ENCODE data around the gene PTPN18.

PTPN18 gene

DNA sequence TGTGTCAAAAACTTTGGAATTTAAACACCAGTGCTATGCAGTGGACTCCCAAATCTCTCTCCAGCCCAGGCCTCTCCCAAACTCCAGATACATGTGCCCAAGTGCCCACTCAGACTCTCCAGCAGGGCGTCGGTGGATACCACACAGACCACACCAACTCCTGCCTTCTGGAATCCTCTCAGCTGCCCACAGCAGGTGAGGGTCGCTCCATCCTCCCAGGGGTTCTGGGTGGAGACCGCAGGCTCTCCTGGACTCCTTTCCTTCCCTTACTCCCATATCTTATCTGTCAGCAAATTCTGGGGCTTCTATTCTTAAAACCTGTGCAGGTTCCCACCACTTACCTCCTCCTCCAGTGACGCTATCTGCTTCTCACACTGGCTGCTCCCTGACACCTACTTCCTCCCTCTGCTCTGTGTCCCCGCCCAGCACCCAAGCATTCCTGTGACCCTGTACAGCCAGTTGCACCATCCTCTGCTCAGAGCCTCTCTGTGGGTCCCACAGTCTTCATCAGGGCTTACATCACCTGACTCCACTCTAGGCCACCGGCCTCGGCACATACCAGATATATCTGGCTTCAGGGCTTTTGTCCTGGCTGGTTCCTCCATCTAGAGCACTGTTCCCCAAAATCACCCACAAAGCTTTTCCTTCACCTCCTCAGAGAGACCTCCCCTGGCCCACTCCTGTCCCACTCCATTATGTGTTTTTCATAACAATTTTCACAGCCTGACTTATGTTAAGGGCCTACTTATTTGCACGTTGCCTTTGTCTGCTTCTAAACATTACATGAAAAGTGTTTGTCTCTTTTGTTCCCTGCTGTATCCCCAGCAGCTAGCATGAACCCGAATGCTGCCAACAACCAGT lies 15.7 kb upstream of the PTPN18 start:
- DNase-seq (ENCODE audit: low spot score), result no peak

DNA sequence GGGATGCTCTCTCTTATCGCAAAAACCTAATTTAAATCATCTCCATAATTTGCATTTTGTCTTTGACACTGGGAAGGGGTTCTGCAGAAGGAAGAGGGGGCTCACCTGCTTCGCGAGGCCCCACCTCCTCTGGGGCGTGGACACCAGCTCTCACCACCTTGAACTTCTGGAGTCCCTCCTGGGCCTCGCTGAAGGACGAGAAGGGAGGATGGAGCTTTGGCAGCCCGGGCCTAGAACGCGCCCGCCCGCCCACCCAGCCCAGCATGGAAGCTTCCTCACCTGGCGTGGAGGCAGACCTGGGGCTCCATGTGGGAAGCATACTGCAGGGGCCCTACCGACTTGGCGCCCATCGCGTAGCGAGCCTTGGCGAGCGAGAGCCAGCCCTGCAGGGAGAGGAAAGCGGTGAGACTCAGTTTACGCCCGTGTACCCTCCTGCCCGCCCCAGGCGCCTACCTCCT lies 14.3 kb upstream of the PTPN18 start:
- no peak for DNase-seq (ENCODE audit: low spot score)

DNA sequence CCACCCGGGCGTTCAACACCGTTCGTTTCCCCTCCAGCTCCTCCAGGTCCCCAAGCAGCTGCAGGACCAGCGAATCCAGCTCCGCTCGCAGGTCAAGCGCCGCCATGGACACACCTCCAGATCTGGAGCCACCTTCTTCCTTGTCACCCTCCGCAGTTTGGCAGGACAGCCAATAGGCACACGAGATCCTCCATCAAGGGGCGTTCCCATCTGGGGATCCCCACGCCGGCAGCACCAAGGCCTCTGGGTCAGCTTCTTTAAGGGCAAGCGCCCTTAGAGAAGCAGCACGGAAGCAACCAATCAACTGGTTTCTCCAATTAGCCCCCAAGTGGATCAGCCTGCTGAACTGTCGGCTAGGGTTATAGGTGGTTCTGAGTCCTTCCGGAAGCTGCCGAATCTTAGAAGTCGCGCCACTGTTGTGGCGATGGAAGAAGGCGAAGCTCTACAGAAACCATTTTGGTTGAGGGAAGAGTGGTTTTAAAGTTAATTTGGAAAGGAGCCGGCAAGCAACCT lies 13.8 kb upstream of the PTPN18 start:
- DNase-seq (ENCODE audit: low spot score), result peak; percentile 92

DNA sequence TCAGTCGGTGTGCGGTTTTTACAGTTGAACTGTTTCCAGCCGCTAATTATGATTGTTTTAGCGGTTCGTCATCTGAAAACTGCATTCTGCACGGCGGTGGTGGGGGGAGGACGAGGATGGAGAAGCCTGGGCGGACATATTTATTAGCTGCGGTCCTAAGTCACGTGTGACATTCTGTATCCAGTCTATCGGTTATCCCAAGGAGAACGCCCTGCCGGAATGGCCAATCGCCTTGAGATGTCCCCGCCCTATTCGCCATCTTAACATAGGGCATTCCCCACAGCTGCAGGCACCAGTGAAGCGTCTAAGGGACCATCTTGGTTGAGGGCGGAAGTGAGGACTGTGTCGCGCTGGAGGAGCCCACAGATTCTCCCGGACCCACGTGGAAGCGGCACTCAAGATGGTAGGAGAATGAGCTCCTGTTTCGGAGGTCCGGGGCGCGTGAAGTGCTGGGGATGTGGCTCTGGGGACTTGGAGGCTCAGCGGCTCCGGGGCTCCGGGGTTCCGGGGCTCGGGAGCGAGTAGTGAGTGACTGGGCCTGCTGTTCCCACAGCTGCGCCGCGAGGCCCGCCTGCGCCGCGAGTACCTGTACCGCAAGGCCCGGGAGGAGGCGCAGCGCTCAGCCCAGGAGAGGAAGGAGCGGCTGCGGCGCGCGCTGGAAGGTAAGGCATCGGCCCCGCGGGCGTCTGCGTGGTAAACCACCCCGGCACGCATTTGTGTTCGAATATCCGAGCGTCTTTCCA lies 13.2 kb upstream of the PTPN18 start, which contains the start of gene IMP4:
TSS of gene IMP4 (plus strand) at position 365 of the 743 bp plus-strand sequence. CDS start at position 401, 36 bp downstream.
- DNase-seq (ENCODE audit: low spot score), result peak; percentile 98

DNA sequence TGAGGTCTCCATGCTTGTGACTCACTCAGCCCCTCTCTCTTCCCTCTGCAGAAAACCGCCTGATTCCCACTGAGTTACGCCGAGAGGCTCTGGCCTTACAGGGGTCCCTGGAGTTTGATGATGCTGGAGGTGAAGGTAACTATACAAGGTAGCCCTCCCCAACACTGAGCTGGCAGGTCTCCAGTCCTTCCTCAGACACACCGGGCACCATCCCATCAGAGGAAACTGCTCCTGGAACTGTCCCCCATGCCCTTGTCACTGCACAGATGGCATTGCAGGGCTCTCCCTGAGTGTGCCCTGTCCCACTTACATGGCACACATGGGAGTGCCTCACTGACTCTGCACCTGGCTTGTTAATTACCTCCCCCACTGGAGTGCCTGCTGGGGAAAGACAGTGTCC lies 11.3 kb upstream of the PTPN18 start:
- DNase-seq (ENCODE audit: low spot score), result no peak

DNA sequence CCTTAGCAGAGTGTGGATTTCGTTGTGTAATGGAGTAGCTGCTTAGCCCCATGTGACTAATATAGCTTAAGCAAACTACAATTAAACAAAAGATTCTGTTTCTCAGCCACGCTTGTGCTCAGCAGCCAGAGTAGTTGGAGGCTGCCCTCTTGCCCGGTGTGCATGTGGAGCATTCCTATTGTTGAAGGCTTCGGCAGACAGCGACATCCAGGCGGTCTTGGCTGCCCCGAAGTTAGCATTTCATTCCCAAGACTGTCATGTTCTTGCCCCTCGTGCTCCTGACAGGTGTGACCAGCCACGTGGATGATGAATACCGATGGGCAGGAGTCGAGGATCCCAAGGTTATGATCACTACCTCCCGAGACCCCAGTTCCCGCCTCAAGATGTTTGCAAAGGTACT lies 10.8 kb upstream of the PTPN18 start:
- no peak for DNase-seq (ENCODE audit: low spot score)

DNA sequence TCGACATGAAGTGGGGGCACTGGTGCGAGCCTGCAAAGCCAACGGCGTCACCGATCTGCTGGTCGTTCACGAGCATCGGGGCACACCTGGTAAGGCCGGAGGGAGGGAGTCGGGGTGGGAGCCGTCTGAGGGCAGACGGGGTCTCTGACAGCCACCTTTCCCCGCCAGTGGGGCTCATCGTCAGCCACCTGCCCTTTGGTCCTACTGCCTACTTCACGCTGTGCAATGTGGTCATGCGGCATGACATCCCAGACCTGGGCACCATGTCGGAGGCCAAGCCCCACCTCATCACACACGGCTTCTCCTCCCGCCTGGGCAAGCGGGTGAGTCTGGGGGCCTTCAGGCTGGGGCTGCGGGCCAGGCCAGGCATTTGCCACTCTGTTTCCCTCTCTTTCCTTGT lies 10.2 kb upstream of the PTPN18 start:
- DNase-seq (ENCODE audit: low spot score), result no peak

DNA sequence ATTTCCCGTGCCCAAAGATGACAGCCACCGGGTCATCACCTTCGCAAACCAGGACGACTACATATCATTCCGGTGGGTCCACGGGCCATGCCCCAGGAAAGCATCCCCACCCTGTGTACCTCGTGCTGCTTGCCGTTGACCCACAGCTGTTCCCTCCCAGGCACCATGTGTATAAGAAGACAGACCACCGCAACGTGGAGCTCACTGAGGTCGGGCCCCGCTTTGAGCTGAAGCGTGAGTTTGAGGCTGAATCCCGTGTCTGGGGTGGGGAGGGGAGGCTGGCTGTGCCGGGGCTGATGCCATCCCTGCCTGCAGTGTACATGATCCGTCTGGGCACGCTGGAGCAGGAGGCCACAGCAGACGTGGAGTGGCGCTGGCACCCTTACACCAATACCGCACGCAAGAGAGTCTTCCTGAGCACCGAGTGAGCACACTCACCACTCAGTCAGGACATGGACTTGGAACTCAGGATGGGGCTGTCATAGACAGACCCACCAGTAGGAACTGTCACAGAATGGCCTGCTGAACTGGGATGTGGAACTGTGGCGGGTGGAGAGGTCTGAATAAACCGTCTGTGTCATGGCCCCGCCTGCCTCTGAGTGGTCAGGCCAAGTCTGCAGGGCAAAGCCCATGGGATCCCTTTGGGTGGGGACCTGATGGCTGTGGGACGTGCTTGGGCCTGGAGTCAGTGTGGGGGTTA lies 9.7 kb upstream of the PTPN18 start:
- DNase-seq (ENCODE audit: low spot score), result no peak

DNA sequence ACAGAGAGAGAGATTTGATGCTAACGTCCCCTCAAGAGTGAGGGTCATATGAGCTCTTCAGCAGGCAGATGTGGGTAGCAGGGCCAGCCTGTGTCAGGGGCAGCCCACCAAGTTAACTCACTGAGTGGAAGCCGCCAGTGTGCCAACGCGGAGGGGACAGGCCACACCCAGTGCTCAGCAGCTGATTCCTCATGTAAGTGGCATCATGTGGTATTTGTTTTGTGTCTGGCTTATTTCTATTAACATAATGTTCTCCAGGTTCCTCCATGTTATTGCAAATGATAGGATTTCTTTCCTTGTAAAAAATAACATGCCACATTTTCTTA lies 9.2 kb upstream of the PTPN18 start:
- DNase-seq (ENCODE audit: low spot score), result no peak

DNA sequence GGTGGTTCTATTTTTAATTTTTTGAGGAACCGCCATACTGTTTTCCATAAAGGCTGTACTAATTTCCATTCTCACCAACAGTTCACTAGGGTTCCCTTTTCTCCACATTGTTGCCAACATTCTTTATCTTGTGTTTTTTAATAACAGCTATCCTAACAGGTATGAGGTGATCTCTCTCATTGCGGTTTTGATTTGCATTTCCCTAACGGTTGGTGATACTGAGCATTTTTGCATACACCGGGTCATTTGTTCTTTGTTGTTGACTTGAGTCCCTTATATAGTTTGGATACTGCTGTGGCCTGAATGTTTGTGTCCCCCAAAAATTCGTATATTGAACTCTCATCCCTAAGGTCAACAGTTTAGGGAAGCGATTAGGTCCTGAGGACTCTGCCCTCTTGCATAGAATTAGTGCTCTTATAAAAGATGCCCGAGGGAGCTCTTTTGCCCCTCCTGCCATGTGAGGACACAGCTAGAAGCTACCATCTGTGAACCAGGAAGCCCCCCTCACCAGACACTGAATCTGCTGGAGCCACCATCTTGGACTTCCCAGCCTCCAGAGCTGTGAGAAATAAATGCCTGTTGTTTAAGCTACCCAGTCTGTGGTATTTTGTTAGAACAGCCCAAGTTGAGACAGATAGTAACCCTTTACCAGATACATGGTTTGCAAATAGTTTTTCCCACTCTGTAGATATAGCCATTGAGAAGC lies 8.5 kb upstream of the PTPN18 start:
- no peak for DNase-seq (ENCODE audit: low spot score)

DNA sequence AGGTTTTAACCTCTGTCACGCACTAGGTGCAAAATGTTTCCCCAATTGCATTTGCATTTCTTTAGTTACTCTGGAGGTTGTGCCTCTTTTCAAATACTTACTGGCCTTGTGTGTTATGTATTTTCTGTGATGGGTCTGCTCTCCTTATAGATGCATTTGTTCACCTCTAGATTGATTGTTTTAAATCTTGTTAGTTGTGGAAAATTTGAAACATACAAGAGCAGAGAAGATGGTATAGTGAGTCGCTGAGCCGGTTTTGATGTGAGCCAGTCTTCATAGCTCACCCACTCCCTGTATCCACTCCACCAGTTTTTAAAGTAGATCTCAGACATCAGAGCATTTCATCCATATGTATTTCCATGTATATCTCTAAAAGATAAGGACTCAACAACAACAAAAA lies 6.7 kb upstream of the PTPN18 start:
- no peak for DNase-seq (ENCODE audit: low spot score)

DNA sequence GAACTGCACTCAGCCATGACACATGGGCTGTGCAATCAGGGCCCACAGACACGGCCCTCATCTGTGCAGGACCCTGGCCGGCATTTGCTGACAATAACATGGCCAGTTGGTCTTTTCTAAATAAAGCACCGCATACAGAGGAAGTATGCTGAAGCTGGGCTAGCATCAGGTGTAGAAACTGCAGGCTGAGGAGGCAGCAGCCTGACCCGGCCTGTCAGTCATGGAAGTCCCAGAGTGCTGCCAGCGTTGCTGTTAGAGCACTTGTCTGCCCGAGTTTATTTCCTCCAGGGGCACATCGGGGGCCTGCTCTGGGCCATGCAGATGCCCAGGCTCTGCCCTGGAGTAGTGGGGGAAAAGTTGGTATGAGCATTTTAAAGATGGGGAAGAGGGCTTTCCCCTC lies 4.1 kb upstream of the PTPN18 start:
- DNase-seq (ENCODE audit: low spot score), result no peak

DNA sequence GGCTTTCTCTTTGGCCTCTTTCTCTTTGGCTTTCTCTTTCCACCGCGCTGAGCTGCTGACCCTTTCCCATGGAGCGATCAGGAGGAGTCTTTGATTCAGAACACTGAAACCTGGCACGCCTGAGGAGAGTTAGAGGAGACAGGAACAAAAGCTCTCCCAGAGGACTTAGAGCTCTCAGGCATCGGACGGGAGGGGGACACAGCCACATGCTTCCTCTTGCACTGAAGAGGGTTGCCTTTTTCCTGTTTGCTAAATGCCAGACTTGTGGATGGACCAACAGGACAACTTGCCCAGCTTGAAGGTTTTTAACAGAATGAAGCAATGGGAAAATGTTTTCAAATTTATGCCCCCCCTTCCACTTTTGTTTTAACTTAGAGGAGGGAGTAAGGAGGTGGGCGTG lies 3.6 kb upstream of the PTPN18 start:
- DNase-seq (ENCODE audit: low spot score), result no peak

DNA sequence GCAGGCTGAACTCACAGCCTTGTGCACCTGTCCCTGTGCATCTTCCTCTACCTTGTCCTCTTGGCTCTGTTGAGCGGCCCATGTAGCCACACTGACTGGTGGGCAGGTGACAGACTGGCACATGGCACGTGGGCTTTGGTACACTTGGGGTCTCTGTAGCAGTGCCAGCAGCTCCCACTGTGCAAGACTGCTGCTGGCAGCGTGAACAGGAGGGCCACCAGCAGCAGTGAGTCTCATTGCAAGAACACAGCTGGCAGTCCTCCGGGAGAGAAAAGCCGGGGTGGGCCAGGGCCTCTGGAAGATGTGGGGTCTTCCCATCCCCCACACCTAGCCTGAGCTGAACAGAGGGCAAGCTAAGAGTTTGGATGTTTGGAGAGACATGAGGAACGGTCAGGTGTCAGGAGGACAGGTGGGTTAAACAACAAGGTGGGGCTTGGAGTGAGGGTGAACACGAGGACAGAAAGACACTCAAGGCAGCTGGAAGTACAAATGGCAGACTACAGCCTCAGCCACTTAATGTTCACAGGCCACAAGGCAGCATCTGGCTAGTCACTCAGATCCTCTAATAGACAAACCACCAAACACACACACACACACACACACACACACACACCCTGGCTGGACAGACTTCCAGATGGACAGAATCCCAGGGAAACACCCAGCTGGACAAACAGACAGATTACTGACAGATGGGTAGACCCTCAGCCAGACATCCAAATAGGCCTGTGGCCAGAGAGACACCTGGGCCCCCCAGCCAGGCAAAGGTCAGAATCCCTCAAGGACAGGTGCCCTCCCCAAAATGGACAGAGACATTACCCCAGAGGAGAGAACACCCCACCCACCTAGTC lies 2.3 kb upstream of the PTPN18 start:
- no peak for DNase-seq (ENCODE audit: low spot score)

DNA sequence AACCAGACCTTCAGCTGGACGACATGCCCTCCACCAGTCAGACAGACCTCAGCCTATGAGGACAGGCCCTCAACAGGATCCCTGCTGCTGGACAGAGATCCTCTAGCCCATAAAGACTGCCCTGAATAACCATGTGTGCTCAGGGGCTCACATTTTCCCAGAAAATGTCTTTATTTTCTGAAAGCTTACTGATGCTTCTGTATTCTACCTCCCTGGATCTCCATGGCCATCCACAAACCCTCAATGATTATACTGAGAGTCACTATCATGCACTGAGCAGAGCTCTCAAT lies 1.8 kb upstream of the PTPN18 start:
- DNase-seq (ENCODE audit: low spot score), result no peak

DNA sequence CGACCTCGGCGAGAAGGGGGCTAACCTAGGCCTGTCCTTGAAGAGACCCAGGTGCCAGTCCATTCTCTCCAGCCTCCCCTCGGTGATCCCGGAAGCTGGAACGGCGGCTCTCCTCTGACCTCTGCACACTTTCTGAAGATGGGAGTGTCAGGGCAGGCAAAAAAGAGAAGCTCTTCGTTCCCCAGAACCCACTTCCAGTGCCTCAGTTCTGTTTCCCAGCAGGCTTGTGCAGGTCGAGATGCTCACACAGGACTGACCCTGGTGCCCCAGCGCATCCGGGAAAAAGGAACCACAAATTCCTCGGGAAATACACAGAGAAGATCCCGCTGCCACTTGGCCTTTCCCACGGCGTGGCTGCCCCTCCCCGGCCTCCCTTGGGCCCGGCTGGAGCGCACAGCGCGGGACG lies 681 bp upstream of the PTPN18 start:
- no peak for DNase-seq (ENCODE audit: low spot score)

DNA sequence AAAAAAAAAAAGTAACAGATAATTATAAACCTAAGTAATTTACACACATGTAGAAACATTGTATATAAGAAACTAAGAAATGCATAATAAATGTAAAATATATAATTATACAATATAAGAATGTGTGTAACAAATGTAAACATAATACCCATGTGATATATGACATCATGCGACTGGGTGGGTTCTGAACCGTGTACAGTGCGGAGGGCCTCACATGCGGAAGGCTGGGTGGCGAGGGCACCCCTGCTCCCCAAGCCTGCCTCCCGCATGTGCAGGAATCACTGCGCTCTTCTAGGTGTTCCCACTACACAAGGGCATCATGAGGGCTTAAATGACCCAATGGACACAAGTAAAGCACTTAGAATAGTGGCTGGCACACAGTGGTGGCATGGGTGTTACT lies 2.0 kb downstream of the PTPN18 start:
- no peak for DNase-seq (ENCODE audit: low spot score)

DNA sequence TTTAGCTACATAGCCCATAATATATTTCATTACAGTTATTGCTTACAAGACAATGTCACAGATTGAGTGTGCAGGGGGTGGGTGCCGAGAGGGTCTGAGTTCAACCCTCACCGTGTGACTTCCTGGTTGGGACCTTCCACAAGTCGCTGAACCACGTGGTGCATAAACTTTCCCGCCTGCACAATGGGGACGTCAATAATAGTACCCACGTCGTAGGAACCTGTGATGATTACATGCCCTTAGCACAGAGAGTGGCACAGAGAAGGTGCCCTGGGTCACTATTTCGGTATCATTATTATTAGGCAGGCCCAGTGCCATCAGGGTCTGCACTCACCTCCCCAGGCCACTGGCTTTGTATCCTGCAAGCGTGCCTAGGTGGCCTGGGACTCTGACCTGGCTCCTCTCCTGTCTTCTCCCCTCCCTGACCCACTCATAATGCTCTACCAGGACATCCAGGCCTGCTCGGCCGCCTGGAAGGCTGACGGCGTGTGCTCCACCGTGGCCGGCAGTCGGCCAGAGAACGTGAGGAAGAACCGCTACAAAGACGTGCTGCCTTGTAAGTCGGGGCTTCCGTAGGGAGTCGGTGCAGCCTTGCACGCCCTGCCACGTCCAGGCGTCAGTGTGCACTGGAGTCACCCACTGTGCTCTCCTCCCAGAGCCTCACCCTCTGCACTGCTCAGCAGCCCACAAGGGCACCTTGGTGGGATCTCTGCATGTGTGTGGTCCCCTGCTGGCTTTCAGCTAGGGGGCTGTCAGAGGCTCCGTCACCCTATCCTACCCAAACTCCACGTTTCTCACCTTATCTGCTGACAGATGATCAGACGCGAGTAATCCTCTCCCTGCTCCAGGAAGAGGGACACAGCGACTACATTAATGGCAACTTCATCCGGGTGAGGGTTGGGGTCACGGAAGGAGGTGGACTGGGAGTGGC lies 2.8 kb downstream of the PTPN18 start:
- no peak for DNase-seq (ENCODE audit: low spot score)

DNA sequence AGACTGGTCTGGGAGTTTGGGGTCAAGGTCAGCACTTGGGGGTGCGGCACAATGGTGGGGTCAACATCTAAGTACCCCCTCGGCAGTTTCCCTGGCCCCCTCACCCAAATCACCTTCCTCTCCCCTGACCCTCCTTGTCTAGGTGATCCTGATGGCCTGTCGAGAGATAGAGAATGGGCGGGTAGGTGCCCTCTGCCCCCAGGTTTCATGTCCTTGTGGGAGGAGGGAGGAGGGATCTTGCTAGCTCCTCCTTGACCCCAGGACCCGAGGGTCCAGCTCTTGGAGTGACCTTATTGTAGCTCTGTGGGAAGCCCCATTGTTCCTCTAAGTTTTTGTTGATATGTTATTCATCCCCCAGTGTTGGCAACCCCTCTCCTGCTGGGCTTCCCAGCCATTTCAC lies 3.6 kb downstream of the PTPN18 start:
- no peak for DNase-seq (ENCODE audit: low spot score)

DNA sequence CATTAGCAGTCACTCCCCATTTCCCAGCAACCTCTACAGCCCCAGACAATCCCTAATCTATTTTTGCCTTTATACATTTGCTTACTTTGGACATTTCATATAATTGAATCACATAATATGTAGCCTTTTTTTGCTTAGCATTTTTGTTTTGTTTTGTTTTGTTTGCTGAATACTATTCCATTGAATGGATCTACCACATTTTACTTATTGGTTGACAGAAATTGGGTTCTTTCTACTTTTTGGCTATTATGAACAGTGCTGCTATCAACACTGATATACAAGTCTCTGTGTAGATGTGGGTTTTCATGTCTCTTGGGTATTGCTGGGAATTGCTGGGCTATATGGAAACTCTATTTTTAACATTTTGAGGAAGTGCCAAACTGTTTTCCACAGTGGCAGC lies 7.6 kb downstream of the PTPN18 start:
- no peak for DNase-seq (ENCODE audit: low spot score)

Data from activated CD4-positive, alpha-beta T cell treated with anti-CD3 and anti-CD28 coated beads, Interleukin-2, Interleukin-4, amounts not matched to agents 100 ng/mL and 50 ng/mL, durations not matched to agents 16 hours and 8 hours (primary cell).